Endothelial cell of umbilical vein (primary cell): ENCODE results near the gene TPD52L2. TPM values are rescaled to one million over a fixed set of nuclear protein-coding genes. Genes with fewer than 3 reads are reported as not detected.

ENCODE experiments used
- BruUV-seq: library from RNA; stranded (reverse); fragments of 400-500 nt; replicated peaks from 2 replicates; lab custom pipeline; 2021; lab: Mats Ljungman, UMichigan
- CTCF ChIA-PET: fragments of 300-600, 350-600 bp; sonication (Branson Sonifier 250); formaldehyde crosslinking; loops from one replicate; lab custom pipeline; 2021; ENCODE audit warnings: antibody characterized with exemption, inconsistent platforms; lab: Charles Lee
- POLR2A ChIA-PET: fragments of 300-600, 350-600 bp; sonication (Branson Sonifier 250); formaldehyde crosslinking; loops from one replicate; lab custom pipeline; 2021; ENCODE audit warnings: antibody characterized with exemption, inconsistent platforms; lab: Charles Lee
- DNase-seq: peaks from one replicate; pipeline ENCODE4 v3.0.0-alpha.2; 2011; ENCODE audit warnings: low read depth, low spot score
- FAIRE-seq: peaks from 2 replicates; lab custom pipeline; 2011; peaks lifted over from hg19 to GRCh38; lab: Jason Lieb, UNC
- H2AFZ ChIP-seq: 2 replicates; pipeline ENCODE4 v1.6.0; 2012; ENCODE audit warnings: low read depth, low read length, control low read depth, inconsistent platforms
- H3K27ac ChIP-seq: 2 replicates; pipeline ENCODE4 v1.5.1; 2011; ENCODE audit warnings: low read depth, mild to moderate bottlenecking, control low read depth, low read length, moderate library complexity; ENCODE audit not compliant: insufficient read depth
- H3K27me3 ChIP-seq, 2 experiments: 2 replicates each; pipeline versions ENCODE4 v1.6.0 to v1.6.1; 2011; ENCODE audit warnings: low read length in 2 of 2, mixed read lengths in 1 of 2; ENCODE audit not compliant: control insufficient read depth in 2 of 2, insufficient read depth in 2 of 2
- H3K36me3 ChIP-seq, 2 experiments: 2 replicates in 1 of 2; 3 replicates in 1 of 2; pipeline ENCODE4 v1.5.1; 2011; ENCODE audit warnings: low read length in 2 of 2, mild to moderate bottlenecking in 1 of 2, moderate library complexity in 1 of 2; ENCODE audit not compliant: control insufficient read depth in 2 of 2, insufficient read depth in 2 of 2; ENCODE audit errors: extremely low read depth in 1 of 2
- H3K4me1 ChIP-seq: 3 replicates; pipeline ENCODE4 v1.5.1; 2011; ENCODE audit warnings: mild to moderate bottlenecking, low read length; ENCODE audit not compliant: control insufficient read depth, insufficient read depth; ENCODE audit errors: extremely low read depth
- H3K4me2 ChIP-seq: 2 replicates; pipeline ENCODE4 v1.6.1; 2011; ENCODE audit warnings: low read length, control low read depth, mixed read lengths; ENCODE audit not compliant: insufficient read depth
- H3K4me3 ChIP-seq, 3 experiments: fragments of 200-600 bp in 1 of 3; sonication (generic), shearing (Covaris generic) in 1 of 3; replicated peaks in 1 of 3; 2 replicates each; pipeline ENCODE4 v1.5.1; 2011 to 2016; ENCODE audit warnings: control low read depth in 3 of 3, low read length in 3 of 3, mild to moderate bottlenecking in 2 of 3, inconsistent platforms in 1 of 3, low read depth in 1 of 3, moderate library complexity in 1 of 3; ENCODE audit not compliant: insufficient read depth in 1 of 3
- H3K79me2 ChIP-seq: 2 replicates; pipeline ENCODE4 v1.6.0; 2012; ENCODE audit warnings: low read length, inconsistent platforms; ENCODE audit not compliant: control insufficient read depth, insufficient read depth
- H3K9ac ChIP-seq: replicated peaks from 2 replicates; pipeline ENCODE3; 2011; ENCODE audit warnings: low read length, control low read depth; ENCODE audit not compliant: insufficient read depth; ENCODE audit errors: extremely low read depth
- H3K9me1 ChIP-seq: replicated peaks from 3 replicates; pipeline ENCODE4 v1.6.0; 2011; ENCODE audit warnings: mild to moderate bottlenecking, low read length; ENCODE audit not compliant: control insufficient read depth, insufficient read depth; ENCODE audit errors: extremely low read depth
- H3K9me3 ChIP-seq: replicated peaks from 2 replicates; pipeline ENCODE4 v1.5.1; 2012; ENCODE audit warnings: low read length, inconsistent platforms; ENCODE audit not compliant: control insufficient read depth, insufficient read depth
- H4K20me1 ChIP-seq: replicated peaks from 2 replicates; pipeline ENCODE3; 2011; ENCODE audit warnings: mild to moderate bottlenecking, low read length; ENCODE audit not compliant: control insufficient read depth, insufficient read depth; ENCODE audit errors: extremely low read depth
- EZH2 ChIP-seq: IDR thresholded peaks from 2 replicates; pipeline ENCODE4 v1.6.1; 2012; ENCODE audit warnings: borderline replicate concordance, low read depth, mild to moderate bottlenecking, moderate library complexity, low read length, inconsistent platforms; ENCODE audit not compliant: severe bottlenecking
- FOS ChIP-seq: IDR thresholded peaks from 2 replicates; pipeline ENCODE4 v1.6.1; 2011; ENCODE audit warnings: mild to moderate bottlenecking, low read length, moderate library complexity, borderline replicate concordance; ENCODE audit not compliant: insufficient read depth
- GATA2 ChIP-seq: IDR thresholded peaks from 2 replicates; pipeline ENCODE4 v1.7.0; 2011; ENCODE audit warnings: low read depth, mild to moderate bottlenecking, moderate library complexity, mixed read lengths, low read length; ENCODE audit not compliant: insufficient read length, insufficient read depth
- JUN ChIP-seq: IDR thresholded peaks from 2 replicates; pipeline ENCODE4 v1.6.1; 2011; ENCODE audit warnings: borderline replicate concordance, low read depth; ENCODE audit not compliant: insufficient read length, insufficient read depth
- MYC ChIP-seq: IDR thresholded peaks from one replicate; pipeline ENCODE4 v1.6.1; 2011; ENCODE audit warnings: mild to moderate bottlenecking, low read depth, low read length
- POLR2A ChIP-seq: IDR thresholded peaks from 2 replicates; pipeline ENCODE4 v1.6.1; 2012; ENCODE audit warnings: low read depth, mild to moderate bottlenecking, control low read depth, low read length
- POLR2AphosphoS5 ChIP-seq: IDR thresholded peaks from 2 replicates; pipeline ENCODE4 v1.6.1; 2012; ENCODE audit warnings: low read depth, mild to moderate bottlenecking, control low read depth, low read length, moderate library complexity; ENCODE audit not compliant: insufficient read depth
- dilution Hi-C: fragments of 300-500 bp; cut with MboI; formaldehyde crosslinking; loops from one replicate; pipeline ENCODE4 v1.15.0; 2019; ENCODE audit warnings: low sequenced_read_pairs; ENCODE audit not compliant: extremely low pct_ligation_motif_present
- intact Hi-C: fragments of 100-400 bp; cut with micrococcal nuclease; formaldehyde crosslinking; loops from one replicate; pipeline ENCODE4 v1.10.0; 2022
- polyA plus RNA-seq, 4 experiments: library from polyadenylated mRNA; depleted of rRNA in 3 of 4; stranded (reverse) in 3 of 4; unstranded in 1 of 4; fragments of >200 nt; gene quantifications; 2 replicates each; pipeline versions ENCODE4 v1.2.1 to v1.2.3, GENCODE V29; 2011 to 2012; ENCODE audit warnings: missing spikeins in 1 of 4
- total RNA-seq: library from RNA; stranded (reverse); gene quantifications from 2 replicates; pipeline ENCODE4 v1.2.3, GENCODE V29; 2021
- TF ChIP-seq, protein P1 (sequence below): IDR thresholded peaks from 2 replicates; pipeline ENCODE4 v1.6.1; 2011; ENCODE audit not compliant: insufficient read depth, insufficient read length
- TF ChIP-seq, protein P2 (sequence below), 2 donors: IDR thresholded peaks; 1 replicate in 1 of 2; 2 replicates in 1 of 2; pipeline ENCODE4 v1.5.1; 2011; ENCODE audit warnings: low read length in 2 of 2, mild to moderate bottlenecking in 2 of 2, moderate library complexity in 2 of 2, control low read depth in 1 of 2, inconsistent platforms in 1 of 2, low read depth in 1 of 2; ENCODE audit not compliant: insufficient read depth in 1 of 2; ENCODE audit errors: extremely low read depth in 1 of 2

TPD52L2 gene
- total and polyA plus RNA-seq, 2 donors (not counting 3 experiments of a cell fraction or from before 2014, with no cell fraction given): 123 to 142 TPM

DNA sequence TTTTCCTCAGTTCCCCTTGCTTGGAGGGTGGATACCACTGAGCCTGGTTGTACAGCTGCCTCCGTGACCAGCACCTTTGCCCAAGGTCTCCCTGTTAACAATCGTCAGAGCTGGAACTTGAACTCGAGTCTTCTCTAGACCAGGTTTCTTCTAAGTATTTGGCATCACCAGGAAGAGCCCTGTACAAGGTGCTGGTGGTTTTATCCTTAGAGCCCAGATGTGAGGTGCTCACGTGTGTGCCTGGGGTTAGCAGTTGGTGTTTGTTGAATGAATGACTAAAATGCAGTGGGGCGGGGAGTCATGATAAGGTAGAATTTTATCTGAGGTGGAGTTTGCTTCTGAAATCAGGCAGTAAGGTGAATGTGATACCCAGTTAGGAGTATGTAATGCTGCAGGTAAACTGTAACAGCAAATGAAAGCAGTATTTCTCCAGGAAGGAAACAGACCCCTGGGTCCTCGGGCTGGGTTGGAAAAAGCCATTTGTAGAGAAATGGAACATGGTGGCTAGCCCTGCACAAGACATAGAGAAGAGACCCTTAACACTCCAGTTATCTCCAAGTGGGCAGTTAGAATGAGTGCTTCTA lies 33.0 kb downstream of the TPD52L2 start:
- ChIA-PET POLR2A (no interaction called here), CTCF (interaction anchor here (1.4 to 1.5 kb wide), 2 partner anchors 11 to 20 kb away, joined by 3 to 4 read pairs; no protein-coding TSS in a partner anchor)
- peaks cover 75% of the 10 kb centered on the region for H3K79me2 ChIP-seq
- H3K36me3 ChIP-seq: peaks cover 2 to 5% of the 10 kb centered on the region in 2 experiments
- no peaks in the 10 kb centered on the region for H3K9me1 ChIP-seq
- H3K4me3 ChIP-seq: no peak overlapping the region
- dilution Hi-C loops (no loop called here), intact Hi-C loops (loop anchor here (10.0 kb wide), 1 partner anchor 157 kb away; no protein-coding TSS in a partner anchor)
- H3K9ac ChIP-seq: no peak overlapping the region
- peaks cover 14% of the 10 kb centered on the region for H3K4me1 ChIP-seq
- TF ChIP-seq, protein P1, sequence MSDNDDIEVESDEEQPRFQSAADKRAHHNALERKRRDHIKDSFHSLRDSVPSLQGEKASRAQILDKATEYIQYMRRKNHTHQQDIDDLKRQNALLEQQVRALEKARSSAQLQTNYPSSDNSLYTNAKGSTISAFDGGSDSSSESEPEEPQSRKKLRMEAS: no peak
- no peak for TF ChIP-seq POLR2A
- TF ChIP-seq EZH2: no peak
- TF ChIP-seq FOS: no peak
- TF ChIP-seq GATA2: no peak
- DNase-seq: no peak
- H4K20me1 ChIP-seq: peaks cover 16% of the 10 kb centered on the region
- H3K27ac ChIP-seq: no peak overlapping the region
- no peak for FAIRE-seq
- no peak overlapping the region for H2AFZ ChIP-seq
- no peaks in the 10 kb centered on the region for H3K27me3 ChIP-seq
- no peak overlapping the region for H3K4me2 ChIP-seq
- H3K9me3 ChIP-seq: no peaks in the 10 kb centered on the region
- no TSS peak for BruUV-seq

DNA sequence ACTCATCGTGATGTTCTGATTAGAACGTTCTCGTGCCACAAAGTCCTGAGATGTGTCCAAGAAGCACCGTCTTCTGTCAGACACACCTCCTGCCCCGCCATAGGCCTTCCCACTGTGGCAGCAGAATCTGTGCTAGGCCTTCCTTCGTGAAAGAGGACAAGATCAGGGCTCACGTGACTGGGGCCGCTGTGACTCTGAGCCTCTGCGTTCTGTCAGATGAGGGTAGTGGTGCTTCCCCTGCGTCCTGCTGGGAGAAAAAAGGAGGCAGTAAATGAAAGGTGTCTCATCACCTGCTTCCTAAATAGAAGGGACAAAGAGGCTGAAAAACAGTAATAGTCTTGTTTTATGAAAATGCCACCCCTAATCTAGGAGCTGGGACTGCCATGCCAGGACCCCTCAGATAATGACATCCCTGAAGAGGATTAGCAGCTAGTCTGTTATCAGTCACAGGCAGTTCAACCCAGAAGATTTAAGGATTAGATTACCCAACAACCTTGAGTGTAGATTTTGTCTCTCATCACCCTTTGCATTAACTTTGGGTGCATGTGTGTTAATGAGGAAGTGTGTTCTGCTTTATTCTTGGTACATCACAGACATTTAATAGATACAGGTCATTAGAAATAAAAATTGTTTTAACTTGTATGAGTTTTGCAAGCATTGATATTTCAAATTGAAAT lies 34.0 kb downstream of the TPD52L2 start:
- ChIA-PET POLR2A (no interaction called here), CTCF (interaction anchor here (1.5 kb wide), 1 partner anchor 10 kb away, joined by 3 read pairs; no protein-coding TSS in a partner anchor)
- Histone ChIP-seq H3K4me2 (no peak overlapping the region), H3K9me3 (no peaks in the 10 kb centered on the region), H3K9me1 (no peaks in the 10 kb centered on the region), H3K27ac (no peak overlapping the region), H3K4me1 (peaks cover 14% of the 10 kb centered on the region), H3K4me3 (no peak overlapping the region), H4K20me1 (peaks cover 16% of the 10 kb centered on the region), H3K9ac (no peak overlapping the region), H3K79me2 (peaks cover 84% of the 10 kb centered on the region), H2AFZ (no peak overlapping the region), H3K36me3 (peaks cover 2 to 5% of the 10 kb centered on the region in 2 experiments), H3K27me3 (no peaks in the 10 kb centered on the region)
- dilution Hi-C loops (no loop called here), intact Hi-C loops (loop anchor here (10.0 kb wide), 1 partner anchor 156 kb away; no protein-coding TSS in a partner anchor)
- FAIRE-seq: no peak
- BruUV-seq: no TSS peak
- TF ChIP-seq POLR2A (no peak), FOS (no peak), EZH2 (no peak), GATA2 (no peak), JUN (no peak), MYC (no peak), POLR2AphosphoS5 (no peak)
- TF ChIP-seq, protein P1: no peak
- TF ChIP-seq, protein P2, sequence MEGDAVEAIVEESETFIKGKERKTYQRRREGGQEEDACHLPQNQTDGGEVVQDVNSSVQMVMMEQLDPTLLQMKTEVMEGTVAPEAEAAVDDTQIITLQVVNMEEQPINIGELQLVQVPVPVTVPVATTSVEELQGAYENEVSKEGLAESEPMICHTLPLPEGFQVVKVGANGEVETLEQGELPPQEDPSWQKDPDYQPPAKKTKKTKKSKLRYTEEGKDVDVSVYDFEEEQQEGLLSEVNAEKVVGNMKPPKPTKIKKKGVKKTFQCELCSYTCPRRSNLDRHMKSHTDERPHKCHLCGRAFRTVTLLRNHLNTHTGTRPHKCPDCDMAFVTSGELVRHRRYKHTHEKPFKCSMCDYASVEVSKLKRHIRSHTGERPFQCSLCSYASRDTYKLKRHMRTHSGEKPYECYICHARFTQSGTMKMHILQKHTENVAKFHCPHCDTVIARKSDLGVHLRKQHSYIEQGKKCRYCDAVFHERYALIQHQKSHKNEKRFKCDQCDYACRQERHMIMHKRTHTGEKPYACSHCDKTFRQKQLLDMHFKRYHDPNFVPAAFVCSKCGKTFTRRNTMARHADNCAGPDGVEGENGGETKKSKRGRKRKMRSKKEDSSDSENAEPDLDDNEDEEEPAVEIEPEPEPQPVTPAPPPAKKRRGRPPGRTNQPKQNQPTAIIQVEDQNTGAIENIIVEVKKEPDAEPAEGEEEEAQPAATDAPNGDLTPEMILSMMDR (IDR thresholded peaks at IDR 0.05; ENCODE audit: extremely low read depth in 1 of 2, insufficient read depth in 1 of 2, low read depth in 1 of 2, low read length in 2 of 2): no peak
- no peak for DNase-seq
